Measurements from ENCODE around the gene SLC4A4.

Gene SLC4A4

DNA sequence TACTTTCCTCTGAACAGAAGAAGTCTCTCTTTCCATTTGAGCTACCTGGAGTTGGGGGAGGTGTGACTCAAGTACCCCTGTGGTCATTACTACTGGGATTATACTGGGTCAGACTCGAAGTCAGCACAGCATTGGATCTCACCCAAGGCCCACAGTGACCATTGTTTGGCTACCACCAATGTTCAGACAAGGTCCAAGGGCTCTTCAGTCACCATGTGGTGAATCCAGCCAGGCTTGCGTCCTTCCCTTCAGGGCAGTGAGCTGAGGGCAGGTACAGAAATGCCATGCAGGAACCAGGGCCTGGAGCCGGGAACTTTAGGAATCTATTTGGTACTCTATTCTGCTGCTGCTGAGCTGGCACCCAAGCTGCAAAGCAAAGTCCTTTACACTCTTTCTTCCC lies 5.5 kb upstream of the SLC4A4 start:
- TF ChIP-seq, protein P1, sequence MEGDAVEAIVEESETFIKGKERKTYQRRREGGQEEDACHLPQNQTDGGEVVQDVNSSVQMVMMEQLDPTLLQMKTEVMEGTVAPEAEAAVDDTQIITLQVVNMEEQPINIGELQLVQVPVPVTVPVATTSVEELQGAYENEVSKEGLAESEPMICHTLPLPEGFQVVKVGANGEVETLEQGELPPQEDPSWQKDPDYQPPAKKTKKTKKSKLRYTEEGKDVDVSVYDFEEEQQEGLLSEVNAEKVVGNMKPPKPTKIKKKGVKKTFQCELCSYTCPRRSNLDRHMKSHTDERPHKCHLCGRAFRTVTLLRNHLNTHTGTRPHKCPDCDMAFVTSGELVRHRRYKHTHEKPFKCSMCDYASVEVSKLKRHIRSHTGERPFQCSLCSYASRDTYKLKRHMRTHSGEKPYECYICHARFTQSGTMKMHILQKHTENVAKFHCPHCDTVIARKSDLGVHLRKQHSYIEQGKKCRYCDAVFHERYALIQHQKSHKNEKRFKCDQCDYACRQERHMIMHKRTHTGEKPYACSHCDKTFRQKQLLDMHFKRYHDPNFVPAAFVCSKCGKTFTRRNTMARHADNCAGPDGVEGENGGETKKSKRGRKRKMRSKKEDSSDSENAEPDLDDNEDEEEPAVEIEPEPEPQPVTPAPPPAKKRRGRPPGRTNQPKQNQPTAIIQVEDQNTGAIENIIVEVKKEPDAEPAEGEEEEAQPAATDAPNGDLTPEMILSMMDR (IDR thresholded peaks at IDR 0.05; ENCODE audit: insufficient read depth, low read depth, low read length, missing control alignments), result no peak
- no peak for DNase-seq (ENCODE audit: low read depth)
- H3K4me3 ChIP-seq (ENCODE audit: low read length), result no peak overlapping the region

DNA sequence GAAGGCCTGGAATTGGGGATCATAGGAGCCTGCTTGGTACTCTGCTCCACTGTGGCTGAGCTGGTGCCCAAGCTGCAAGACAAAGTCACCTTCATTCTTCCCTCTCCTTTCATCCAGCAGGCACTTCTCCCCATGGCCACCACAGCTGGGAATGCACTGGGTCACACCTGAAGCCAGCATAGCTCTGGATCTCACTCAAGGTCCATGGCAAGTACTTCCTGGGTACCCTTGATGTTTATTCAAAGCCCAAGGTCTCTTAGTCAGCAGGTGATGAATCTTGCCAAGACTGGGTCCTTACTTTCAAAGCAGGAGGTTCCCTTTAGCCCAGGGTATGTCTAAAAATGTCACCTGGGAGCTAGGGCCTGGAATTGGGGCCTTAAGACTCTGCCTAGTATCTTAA lies 4.9 kb upstream of the SLC4A4 start:
- no peak overlapping the region for H3K4me3 ChIP-seq (ENCODE audit: low read length)
- DNase-seq (ENCODE audit: low read depth), result no peak
- TF ChIP-seq, protein P1 (IDR thresholded peaks at IDR 0.05; ENCODE audit: insufficient read depth, low read depth, low read length, missing control alignments), result no peak

DNA sequence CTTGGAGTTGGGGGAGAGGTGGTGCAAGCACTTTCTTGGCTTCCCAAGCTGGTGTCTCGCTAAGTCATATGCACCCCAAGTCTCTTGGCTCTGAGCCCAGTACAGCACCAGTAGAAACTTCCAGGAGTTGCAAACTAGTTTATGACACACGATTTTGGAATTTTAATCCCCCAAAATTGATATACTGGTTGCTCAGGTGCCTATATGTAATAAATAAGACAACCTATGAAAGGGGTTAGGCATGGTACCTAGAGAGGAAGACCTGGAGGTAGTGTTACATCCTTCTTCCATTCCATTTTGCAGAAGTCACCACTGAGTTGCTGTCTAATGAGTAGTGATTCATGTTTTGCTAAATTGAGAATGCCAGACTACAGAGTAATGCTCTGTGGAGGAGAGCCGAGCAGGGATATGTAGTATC lies 4.3 kb upstream of the SLC4A4 start:
- peak; percentile 68 for DNase-seq (ENCODE audit: low read depth)
- H3K4me3 ChIP-seq (ENCODE audit: low read length), result no peak overlapping the region
- TF ChIP-seq, protein P1 (IDR thresholded peaks at IDR 0.05; ENCODE audit: insufficient read depth, low read depth, low read length, missing control alignments), result no peak

DNA sequence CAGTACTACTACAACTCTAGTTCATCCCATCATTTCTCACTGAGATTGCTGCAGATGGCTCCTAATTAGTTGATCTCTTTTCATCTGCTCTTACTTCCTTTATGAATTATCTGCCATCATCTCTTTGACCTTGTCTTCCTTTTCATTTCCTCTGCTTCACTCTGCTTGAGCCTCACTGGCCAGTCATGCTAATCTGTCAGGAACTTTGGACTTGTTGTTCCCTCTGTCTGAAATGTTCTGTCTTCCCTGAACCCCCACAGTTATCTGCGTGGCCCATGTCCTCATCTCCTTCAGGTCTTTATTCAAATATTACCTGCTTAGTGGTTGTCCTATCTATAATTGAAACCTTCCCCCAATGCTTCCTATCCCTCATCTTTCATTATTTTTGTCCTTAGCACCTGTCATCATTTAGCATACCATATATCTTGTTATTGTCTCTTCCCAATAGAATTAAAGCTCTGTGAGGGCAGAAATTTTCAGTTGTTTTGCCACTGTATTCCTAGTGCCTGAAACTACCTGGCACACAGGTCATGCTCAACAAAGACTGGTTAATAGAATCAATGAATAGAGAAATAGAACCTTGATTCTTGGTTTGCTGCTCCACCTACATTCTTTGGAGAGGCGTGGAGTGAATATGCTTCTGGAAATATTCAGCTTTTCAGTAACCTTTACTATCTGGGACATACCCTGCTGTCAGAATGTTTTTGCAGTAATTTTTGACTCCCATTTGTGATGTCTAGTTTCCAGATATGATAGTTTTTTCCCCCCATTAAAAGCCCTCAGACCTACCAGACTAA lies 5.0 kb downstream of the SLC4A4 start:
- TF ChIP-seq, protein P1 (IDR thresholded peaks at IDR 0.05; ENCODE audit: insufficient read depth, low read depth, low read length, missing control alignments), result no peak
- no peak overlapping the region for H3K4me3 ChIP-seq (ENCODE audit: low read length)
- no peak for DNase-seq (ENCODE audit: low read depth)

DNA sequence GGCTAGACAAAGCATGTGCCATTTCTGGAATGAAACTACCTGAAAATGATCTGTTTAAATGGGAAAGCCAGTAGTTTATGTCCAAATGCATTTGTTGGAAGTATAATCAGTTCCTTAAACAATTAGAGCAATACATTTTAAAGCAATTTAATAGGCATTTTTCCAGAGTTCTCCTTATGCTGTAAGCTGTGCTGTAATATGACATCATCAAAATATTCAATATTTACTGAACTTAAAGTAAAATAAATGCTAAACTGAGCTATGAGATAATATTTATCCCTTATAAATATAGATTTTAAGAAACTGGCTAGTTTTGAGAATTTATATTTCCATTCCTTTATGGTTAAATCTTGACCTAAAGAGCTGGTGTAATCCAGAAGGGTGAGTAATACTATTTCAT lies 7.9 kb downstream of the SLC4A4 start:
- DNase-seq (ENCODE audit: low read depth), result no peak
- no peak overlapping the region for H3K4me3 ChIP-seq (ENCODE audit: low read length)
- TF ChIP-seq, protein P1 (IDR thresholded peaks at IDR 0.05; ENCODE audit: insufficient read depth, low read depth, low read length, missing control alignments), result no peak

DNA sequence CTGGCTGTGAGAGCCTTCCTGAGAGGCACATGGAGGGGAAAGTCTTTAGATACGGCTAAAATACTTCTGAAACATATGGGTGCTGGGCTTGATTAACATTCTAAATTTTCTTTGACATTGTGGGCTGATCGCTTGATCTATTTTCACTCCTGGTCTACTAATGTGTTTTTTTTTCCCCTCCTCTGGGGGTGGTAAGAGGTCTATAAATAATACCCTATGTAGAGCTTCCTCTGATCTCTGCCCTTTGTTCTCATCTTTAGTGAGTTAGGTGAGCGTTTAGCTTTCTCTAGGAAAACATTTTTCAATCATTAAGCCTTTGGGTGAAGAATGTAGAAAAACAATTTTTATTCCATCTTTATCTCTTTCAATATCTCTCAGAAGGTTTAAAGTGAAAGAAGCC lies 9.8 kb downstream of the SLC4A4 start:
- H3K4me3 ChIP-seq (ENCODE audit: low read length), result no peak overlapping the region
- TF ChIP-seq, protein P1 (IDR thresholded peaks at IDR 0.05; ENCODE audit: insufficient read depth, low read depth, low read length, missing control alignments), result no peak
- no peak for DNase-seq (ENCODE audit: low read depth)

DNA sequence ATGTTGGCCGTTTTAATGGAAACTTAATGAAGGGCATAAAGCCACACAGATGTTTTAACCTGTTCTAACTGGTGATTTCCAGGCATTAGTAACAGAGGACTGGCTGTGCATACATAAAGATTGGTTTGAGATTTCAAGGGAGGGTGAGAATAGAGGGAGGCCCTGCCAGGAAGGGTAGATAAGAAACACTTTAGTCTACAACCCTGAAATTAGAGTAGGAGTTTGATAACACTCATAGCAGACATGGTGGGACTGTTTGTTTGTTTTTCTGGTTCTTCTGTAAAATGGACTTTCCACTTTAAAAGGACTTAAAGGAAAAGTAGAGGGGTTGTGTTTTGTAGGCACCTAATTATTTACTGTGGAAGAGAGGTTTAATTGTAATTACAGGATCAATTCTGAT lies 16.2 kb downstream of the SLC4A4 start:
- TF ChIP-seq, protein P1 (IDR thresholded peaks at IDR 0.05; ENCODE audit: insufficient read depth, low read depth, low read length, missing control alignments), result no peak
- DNase-seq (ENCODE audit: low read depth), result no peak
- H3K4me3 ChIP-seq (ENCODE audit: low read length), result no peak overlapping the region
